ENCODE data around the gene ARF5.

DNA sequence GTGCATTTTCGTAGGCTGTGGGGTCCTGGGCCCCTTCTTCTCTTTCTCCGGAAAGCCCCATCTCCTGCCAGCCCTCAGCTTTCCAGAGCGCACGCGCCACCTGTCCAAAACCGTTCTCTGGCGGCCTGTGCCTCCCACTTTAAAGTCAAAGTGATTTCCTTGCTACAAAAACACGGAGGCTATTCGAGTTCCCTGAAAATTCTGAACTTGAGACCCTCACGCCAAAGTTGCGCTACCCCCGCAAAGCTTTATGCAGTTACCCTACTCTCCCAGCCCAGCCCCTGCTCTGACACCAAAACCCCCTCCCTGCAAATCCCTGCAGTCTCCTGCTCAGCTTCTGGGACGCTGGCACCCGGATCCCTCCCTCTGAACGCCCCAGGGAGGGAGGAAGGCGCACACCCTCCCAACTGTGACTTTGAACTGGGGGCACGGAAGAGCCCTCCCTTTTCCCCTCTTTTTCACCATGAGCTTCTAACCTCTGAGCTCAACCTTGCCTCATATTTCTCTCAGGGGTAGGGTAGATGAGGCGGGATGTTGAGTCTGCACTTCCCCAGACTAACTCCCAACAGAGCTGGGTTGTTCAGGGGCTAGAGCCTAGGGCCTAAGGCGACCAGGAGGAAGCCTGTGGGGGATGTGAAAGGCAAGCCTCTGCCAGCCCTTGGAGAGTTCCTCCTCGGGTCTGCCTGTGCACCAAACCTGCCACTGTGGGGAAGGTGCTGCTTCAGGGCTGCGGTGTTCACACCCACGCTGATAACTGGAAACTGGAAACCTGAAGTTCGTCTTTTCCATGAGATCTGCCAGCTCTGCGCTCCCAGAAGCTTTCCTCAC lies 32.4 kb downstream of the ARF5 start:
- TF ChIP-seq, protein P1, sequence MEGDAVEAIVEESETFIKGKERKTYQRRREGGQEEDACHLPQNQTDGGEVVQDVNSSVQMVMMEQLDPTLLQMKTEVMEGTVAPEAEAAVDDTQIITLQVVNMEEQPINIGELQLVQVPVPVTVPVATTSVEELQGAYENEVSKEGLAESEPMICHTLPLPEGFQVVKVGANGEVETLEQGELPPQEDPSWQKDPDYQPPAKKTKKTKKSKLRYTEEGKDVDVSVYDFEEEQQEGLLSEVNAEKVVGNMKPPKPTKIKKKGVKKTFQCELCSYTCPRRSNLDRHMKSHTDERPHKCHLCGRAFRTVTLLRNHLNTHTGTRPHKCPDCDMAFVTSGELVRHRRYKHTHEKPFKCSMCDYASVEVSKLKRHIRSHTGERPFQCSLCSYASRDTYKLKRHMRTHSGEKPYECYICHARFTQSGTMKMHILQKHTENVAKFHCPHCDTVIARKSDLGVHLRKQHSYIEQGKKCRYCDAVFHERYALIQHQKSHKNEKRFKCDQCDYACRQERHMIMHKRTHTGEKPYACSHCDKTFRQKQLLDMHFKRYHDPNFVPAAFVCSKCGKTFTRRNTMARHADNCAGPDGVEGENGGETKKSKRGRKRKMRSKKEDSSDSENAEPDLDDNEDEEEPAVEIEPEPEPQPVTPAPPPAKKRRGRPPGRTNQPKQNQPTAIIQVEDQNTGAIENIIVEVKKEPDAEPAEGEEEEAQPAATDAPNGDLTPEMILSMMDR (IDR thresholded peaks at IDR 0.05), result no peak
- TF ChIP-seq ZFX (IDR thresholded peaks at IDR 0.05; ENCODE audit: borderline replicate concordance), result no peak

Measured in 22Rv1 (cell line).